ENCODE measurements around the gene MTMR10.

DNA sequence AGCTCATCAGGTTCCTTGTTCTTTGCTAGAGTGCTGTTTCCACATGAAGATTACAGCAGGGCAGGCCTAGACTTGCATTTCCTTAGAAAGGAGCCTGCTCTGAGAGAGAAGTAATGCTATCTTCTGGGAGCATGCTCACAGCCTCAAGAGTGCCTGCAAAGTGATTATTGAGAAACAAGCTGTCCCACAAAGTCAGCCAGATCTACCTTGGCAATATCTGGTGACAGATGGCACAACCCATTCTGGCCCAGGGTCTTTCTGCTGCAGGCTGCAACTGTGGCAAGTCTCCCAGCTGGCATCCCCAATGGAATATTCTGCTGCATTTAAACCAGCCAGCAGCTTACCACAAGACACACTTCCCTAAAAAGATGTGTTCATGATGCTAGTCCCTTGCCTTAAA, 29.3 kb downstream of the MTMR10 start:
- no peak for TF ChIP-seq CTCF (IDR thresholded peaks at IDR 0.05; ENCODE audit: insufficient read depth, low read depth, low read length)
- TF ChIP-seq EZH2 (IDR thresholded peaks at IDR 0.05; ENCODE audit: insufficient read depth, low read length) = no peak

Measured in astrocyte (in vitro differentiated cells and primary cell).